GM19463 (cell line): ENCODE data around the gene ASZ1.
"Not testable (repeated sequence)": the region's sequence is repeated elsewhere in the genome, so short reads cannot be mapped to it uniquely, and the experiment has no call there.

Experiments used
- ATAC-seq: cut with Tn5 transposase; IDR thresholded peaks from one replicate; pipeline ENCODE4 v1.9.1; 2021; ENCODE audit warnings: mild to moderate bottlenecking, moderate library complexity; ENCODE audit not compliant: unreplicated experiment

The ASZ1 gene

GRCh38 chr7:117427258-117427701, at the start of gene ASZ1:
Gene ASZ1, minus strand, starts transcription at chr7:117427493. Its CDS starts 33 bp downstream, at chr7:117427460.
- no peak for ATAC-seq

- no peak for ATAC-seq
Measured at GRCh38 chr7:117476557-117477215, 49.4 kb upstream of the ASZ1 start.

- ATAC-seq: no peak
Measured at GRCh38 chr7:117472335-117472734, 45.0 kb upstream of the ASZ1 start.

- peak; percentile 63 for ATAC-seq
Measured at GRCh38 chr7:117470777-117471176, 43.5 kb upstream of the ASZ1 start.

GRCh38 chr7:117468174-117468573, 40.9 kb upstream of the ASZ1 start:
- ATAC-seq: no peak

- not testable (repeated sequence) for ATAC-seq
Measured at GRCh38 chr7:117460815-117461214, 33.5 kb upstream of the ASZ1 start.

- no peak for ATAC-seq
Measured at GRCh38 chr7:117459735-117460134, 32.4 kb upstream of the ASZ1 start.

- no peak for ATAC-seq
Measured at GRCh38 chr7:117458977-117459583, 31.8 kb upstream of the ASZ1 start.

GRCh38 chr7:117448655-117449054, 21.4 kb upstream of the ASZ1 start:
- no peak for ATAC-seq

GRCh38 chr7:117446220-117446815, 19.0 kb upstream of the ASZ1 start:
- no peak for ATAC-seq

- no peak for ATAC-seq
Measured at GRCh38 chr7:117445206-117445605, 17.9 kb upstream of the ASZ1 start.

- ATAC-seq: no peak
Measured at GRCh38 chr7:117444646-117445045, 17.4 kb upstream of the ASZ1 start.

GRCh38 chr7:117435475-117436043, 8.3 kb upstream of the ASZ1 start:
- peak; percentile 99 for ATAC-seq

- ATAC-seq: peak; percentile 76
Measured at GRCh38 chr7:117424090-117424829, 3.0 kb downstream of the ASZ1 start.

GRCh38 chr7:117414591-117414990, 12.7 kb downstream of the ASZ1 start:
- not testable (repeated sequence) for ATAC-seq

GRCh38 chr7:117412946-117413559, 14.2 kb downstream of the ASZ1 start:
- no peak for ATAC-seq

GRCh38 chr7:117412390-117412789, 14.9 kb downstream of the ASZ1 start:
- no peak for ATAC-seq

GRCh38 chr7:117411539-117411938, 15.8 kb downstream of the ASZ1 start:
- no peak for ATAC-seq

- no peak for ATAC-seq
Measured at GRCh38 chr7:117408831-117409230, 18.5 kb downstream of the ASZ1 start.

GRCh38 chr7:117405519-117405918, 21.8 kb downstream of the ASZ1 start:
- ATAC-seq: no peak

- ATAC-seq: no peak
Measured at GRCh38 chr7:117403737-117404136, 23.6 kb downstream of the ASZ1 start.
